ENCODE measurements around the gene TECPR1. TPM values are rescaled to one million over a fixed set of nuclear protein-coding genes. Genes with fewer than 3 reads are reported as not detected.

The TECPR1 gene
- total RNA-seq, 1 donor: 11.7 TPM

- peak; percentile 57 for TF ChIP-seq CTCF (IDR thresholded peaks at IDR 0.05; ENCODE audit: insufficient read depth, low read length)
- no peak overlapping the region for H3K4me3 ChIP-seq (ENCODE audit: low read depth, low read length)
- no peak for DNase-seq (ENCODE audit: low read depth)
Measured at GRCh38 chr7:98294798-98295382, 42.9 kb upstream of the TECPR1 start.

- no peak overlapping the region for H3K4me3 ChIP-seq (ENCODE audit: low read depth, low read length)
- DNase-seq (ENCODE audit: low read depth): no peak
- TF ChIP-seq CTCF (IDR thresholded peaks at IDR 0.05; ENCODE audit: insufficient read depth, low read length): no peak
Measured at GRCh38 chr7:98294326-98294725, 42.3 kb upstream of the TECPR1 start.

GRCh38 chr7:98293746-98294145 lies 41.7 kb upstream of the TECPR1 start:
- DNase-seq (ENCODE audit: low read depth): no peak
- no peak for TF ChIP-seq CTCF (IDR thresholded peaks at IDR 0.05; ENCODE audit: insufficient read depth, low read length)

GRCh38 chr7:98293265-98293664 lies 41.2 kb upstream of the TECPR1 start:
- H3K4me3 ChIP-seq (ENCODE audit: low read depth, low read length): no peak overlapping the region
- TF ChIP-seq CTCF (IDR thresholded peaks at IDR 0.05; ENCODE audit: insufficient read depth, low read length): no peak
- DNase-seq (ENCODE audit: low read depth): no peak

More at GRCh38 chr7:98293746-98294145, 41.7 kb upstream of the TECPR1 start:
- H3K4me3 ChIP-seq (ENCODE audit: low read depth, low read length): no peak overlapping the region

- peak; percentile 19 for TF ChIP-seq CTCF (IDR thresholded peaks at IDR 0.05; ENCODE audit: insufficient read depth, low read length)
- DNase-seq (ENCODE audit: low read depth): no peak
- no peak overlapping the region for H3K4me3 ChIP-seq (ENCODE audit: low read depth, low read length)
Measured at GRCh38 chr7:98291717-98292116, 39.7 kb upstream of the TECPR1 start.

- no peak for DNase-seq (ENCODE audit: low read depth)
- H3K4me3 ChIP-seq (ENCODE audit: low read depth, low read length): no peak overlapping the region
- TF ChIP-seq CTCF (IDR thresholded peaks at IDR 0.05; ENCODE audit: insufficient read depth, low read length): no peak
Measured at GRCh38 chr7:98289333-98289875, 37.4 kb upstream of the TECPR1 start.

All from fibroblast of the aortic adventitia (primary cell).